Hepatocyte (in vitro differentiated cells): ENCODE data around the gene NARS2. TPM values are rescaled to one million over a fixed set of nuclear protein-coding genes. Genes with fewer than 3 reads are reported as not detected.

Source experiments
- DNase-seq: peaks from one replicate; pipeline ENCODE4 v3.0.0-alpha.2; 2016; ENCODE audit warnings: low spot score
- H2AFZ ChIP-seq: fragments of 200-600 bp; sonication (generic); 2 replicates; pipeline ENCODE4 v1.6.0; 2016; ENCODE audit warnings: antibody characterized with exemption, mild to moderate bottlenecking
- H3K27ac ChIP-seq: fragments of 200-600 bp; sonication (generic); 2 replicates; pipeline ENCODE4 v1.5.1; 2016; ENCODE audit warnings: mild to moderate bottlenecking
- H3K27me3 ChIP-seq: fragments of 200-600 bp; sonication (generic); 2 replicates; pipeline ENCODE4 v1.6.1; 2016
- H3K36me3 ChIP-seq: fragments of 200-600 bp; sonication (generic); replicated peaks from 2 replicates; pipeline ENCODE4 v1.5.1; 2016; ENCODE audit warnings: low read depth; ENCODE audit not compliant: insufficient read depth
- H3K4me1 ChIP-seq: fragments of 200-600 bp; sonication (generic); 2 replicates; pipeline ENCODE4 v1.5.1; 2016; ENCODE audit warnings: mild to moderate bottlenecking, moderate library complexity; ENCODE audit not compliant: insufficient read depth
- H3K4me2 ChIP-seq: fragments of 200-600 bp; sonication (generic); 2 replicates; pipeline ENCODE4 v1.6.0; 2016
- H3K4me3 ChIP-seq: fragments of 200-600 bp; sonication (generic); 2 replicates; pipeline ENCODE4 v1.5.1; 2016; ENCODE audit warnings: mild to moderate bottlenecking
- H3K79me2 ChIP-seq: fragments of 200-600 bp; sonication (generic); 2 replicates; pipeline ENCODE4 v1.6.0; 2017; ENCODE audit warnings: mild to moderate bottlenecking
- H3K9me2 ChIP-seq: fragments of 200-600 bp; sonication (generic); replicated peaks from 2 replicates; pipeline ENCODE4 v1.6.0; 2017; ENCODE audit warnings: mild to moderate bottlenecking; ENCODE audit not compliant: insufficient read depth
- H3K9me3 ChIP-seq: fragments of 200-600 bp; sonication (generic); 2 replicates; pipeline ENCODE4 v1.5.1; 2016; ENCODE audit warnings: low read depth, mild to moderate bottlenecking
- H4K20me1 ChIP-seq: fragments of 200-600 bp; sonication (generic); 2 replicates; pipeline ENCODE4 v1.6.0; 2016; ENCODE audit warnings: mild to moderate bottlenecking; ENCODE audit not compliant: insufficient read depth, poor library complexity, severe bottlenecking
- CTCF ChIP-seq: fragments of 200-600 bp; sonication (generic); IDR thresholded peaks from 2 replicates; pipeline ENCODE4 v1.5.1; 2016; ENCODE audit warnings: antibody characterized with exemption, mild to moderate bottlenecking; ENCODE audit not compliant: poor library complexity
- EZH2 ChIP-seq: fragments of 200-600 bp; sonication (generic); IDR thresholded peaks from 2 replicates; pipeline ENCODE4 v1.6.1; 2016; ENCODE audit warnings: antibody characterized with exemption, mild to moderate bottlenecking, borderline replicate concordance
- EZH2phosphoT487 ChIP-seq: fragments of 200-600 bp; sonication (generic); IDR thresholded peaks from one replicate; pipeline ENCODE4 v1.6.1; 2018; ENCODE audit warnings: antibody characterized with exemption, mild to moderate bottlenecking, low read depth, moderate library complexity; ENCODE audit not compliant: unreplicated experiment, severe bottlenecking
- WGBS: methylation state at CpG from one replicate; pipeline ENCODE4 v1.1.6; 2016; ENCODE audit warnings: low lambda C conversion rate; ENCODE audit errors: missing lambda C conversion rate; 5-methylcytosine and 5-hydroxymethylcytosine counted together
- polyA plus RNA-seq: library from polyadenylated mRNA; unstranded; fragments of >200 nt; fragmentation: Nextera tagmentation; extraction: Ambion mirVana; gene quantifications from 2 replicates; pipeline ENCODE4 v1.2.1, GENCODE V29; 2016
- small RNA-seq: library from RNA; depleted of rRNA; stranded (forward); fragments of <200 nt; gene quantifications from one replicate; pipeline ENCODE3, GENCODE V24; 2014
- total RNA-seq: library from RNA; depleted of rRNA; stranded (reverse); fragments of >200 nt; gene quantifications from 2 replicates; pipeline ENCODE4 v1.2.3, GENCODE V29; 2014

NARS2 gene
- total and polyA plus RNA-seq, 2 experiments from 2014 or later = 17.5 to 19.1 TPM

- Histone ChIP-seq H3K27me3 (no peaks in the 10 kb centered on the region), H3K4me2 (no peak overlapping the region), H3K79me2 (peaks cover 65% of the 10 kb centered on the region), H4K20me1 (no peaks in the 10 kb centered on the region), H3K36me3 (no peaks in the 10 kb centered on the region), H3K4me3 (no peak overlapping the region), H2AFZ (no peak overlapping the region), H3K9me3 (no peaks in the 10 kb centered on the region), H3K4me1 (peaks cover 16% of the 10 kb centered on the region), H3K27ac (no peak overlapping the region), H3K9me2 (no peaks in the 10 kb centered on the region)
- 57% methylated on average over 3 of the region's 3 CpGs for WGBS
- no peak for TF ChIP-seq CTCF
- no peak for TF ChIP-seq EZH2
- TF ChIP-seq EZH2phosphoT487 = no peak
- no peak for DNase-seq
Measured at GRCh38 chr11:78386215-78386941, 188.3 kb downstream of the NARS2 start.

Small RNA genes lying within 50 kb of the gene (small RNA-seq; reads per million reads assigned to genes)
- not detected for gene RNU6-311P

Other genes with a start within 250 kb of the NARS2 start
- 10.2 TPM in 2 replicates for gene GAB2, start 157.0 kb downstream of the NARS2 start, total RNA-seq
- gene GAB2, start 157.0 kb downstream of the NARS2 start, polyA plus RNA-seq = 4.9 and 7.8 TPM in 2 replicates